NCI-H460 (cell line): ENCODE data around the gene VWCE. TPM values are rescaled to one million over a fixed set of nuclear protein-coding genes. Genes with fewer than 3 reads are reported as not detected.

Source experiments
- DNase-seq: peaks from one replicate; pipeline ENCODE4 v3.0.0-alpha.2; 2016; ENCODE audit warnings: low read depth; ENCODE audit errors: extremely low read depth
- polyA plus RNA-seq: library from polyadenylated mRNA; depleted of rRNA; stranded (reverse); fragments of >200 nt; gene quantifications from 2 replicates; pipeline ENCODE4 v1.2.3, GENCODE V29; 2014; cell fraction: nucleus; rRNA removed
- total RNA-seq: library from RNA; depleted of rRNA; stranded (reverse); fragments of >200 nt; shearing (Covaris generic); gene quantifications from 2 replicates; pipeline ENCODE4 v1.2.3, GENCODE V29; 2014; rRNA removed

The VWCE gene, protein sequence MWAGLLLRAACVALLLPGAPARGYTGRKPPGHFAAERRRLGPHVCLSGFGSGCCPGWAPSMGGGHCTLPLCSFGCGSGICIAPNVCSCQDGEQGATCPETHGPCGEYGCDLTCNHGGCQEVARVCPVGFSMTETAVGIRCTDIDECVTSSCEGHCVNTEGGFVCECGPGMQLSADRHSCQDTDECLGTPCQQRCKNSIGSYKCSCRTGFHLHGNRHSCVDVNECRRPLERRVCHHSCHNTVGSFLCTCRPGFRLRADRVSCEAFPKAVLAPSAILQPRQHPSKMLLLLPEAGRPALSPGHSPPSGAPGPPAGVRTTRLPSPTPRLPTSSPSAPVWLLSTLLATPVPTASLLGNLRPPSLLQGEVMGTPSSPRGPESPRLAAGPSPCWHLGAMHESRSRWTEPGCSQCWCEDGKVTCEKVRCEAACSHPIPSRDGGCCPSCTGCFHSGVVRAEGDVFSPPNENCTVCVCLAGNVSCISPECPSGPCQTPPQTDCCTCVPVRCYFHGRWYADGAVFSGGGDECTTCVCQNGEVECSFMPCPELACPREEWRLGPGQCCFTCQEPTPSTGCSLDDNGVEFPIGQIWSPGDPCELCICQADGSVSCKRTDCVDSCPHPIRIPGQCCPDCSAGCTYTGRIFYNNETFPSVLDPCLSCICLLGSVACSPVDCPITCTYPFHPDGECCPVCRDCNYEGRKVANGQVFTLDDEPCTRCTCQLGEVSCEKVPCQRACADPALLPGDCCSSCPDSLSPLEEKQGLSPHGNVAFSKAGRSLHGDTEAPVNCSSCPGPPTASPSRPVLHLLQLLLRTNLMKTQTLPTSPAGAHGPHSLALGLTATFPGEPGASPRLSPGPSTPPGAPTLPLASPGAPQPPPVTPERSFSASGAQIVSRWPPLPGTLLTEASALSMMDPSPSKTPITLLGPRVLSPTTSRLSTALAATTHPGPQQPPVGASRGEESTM
- total RNA-seq = 0.30 and 0.46 TPM in 2 replicates
- 1.5 and 5.3 TPM in 2 replicates for polyA plus RNA-seq

DNA sequence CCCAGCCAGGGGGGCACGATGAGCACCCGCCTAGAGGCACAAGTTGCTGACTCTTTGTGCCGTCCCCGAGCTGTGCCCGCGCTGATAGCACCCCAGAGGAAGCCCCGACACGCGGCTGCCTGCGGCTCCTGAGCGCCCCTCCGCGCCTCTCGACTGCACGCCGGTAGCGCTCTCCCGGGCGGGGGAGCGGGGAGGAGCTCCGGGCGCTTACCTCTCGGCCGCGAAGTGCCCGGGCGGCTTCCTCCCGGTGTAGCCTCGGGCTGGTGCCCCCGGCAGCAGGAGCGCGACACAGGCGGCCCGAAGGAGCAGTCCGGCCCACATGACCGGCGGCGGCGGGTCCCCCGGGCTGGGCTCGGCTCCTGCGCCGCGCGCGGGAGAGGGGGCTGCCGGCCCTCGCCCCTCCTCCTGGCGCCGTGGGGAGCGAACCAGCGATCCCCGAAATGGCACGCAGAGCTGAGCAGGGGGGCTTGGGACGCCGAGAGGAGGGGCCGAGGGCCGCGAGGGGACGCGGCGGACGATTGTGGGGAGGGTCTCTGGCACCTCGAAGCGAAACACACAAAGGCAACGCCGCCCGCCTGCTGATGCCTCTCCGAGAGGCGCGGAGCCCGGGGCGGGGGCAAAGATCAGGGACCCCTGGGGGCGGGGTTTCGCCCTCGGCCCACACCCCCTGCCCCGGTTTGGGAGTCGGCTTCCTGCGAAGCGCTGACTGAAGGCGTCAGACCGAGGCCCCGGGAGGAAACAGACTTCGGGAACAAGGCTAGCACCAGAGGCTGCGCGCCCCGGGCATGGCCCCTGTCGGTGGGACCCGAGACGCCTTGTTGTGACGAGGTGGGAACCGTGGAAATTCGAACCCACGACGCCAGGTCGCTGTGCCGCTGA is at the start of gene VWCE:
Gene VWCE (minus strand): TSS at position 600 of the 879 bp plus-strand sequence. CDS start 279 bp downstream, at position 321.
- peak; percentile 43 for DNase-seq

DNA sequence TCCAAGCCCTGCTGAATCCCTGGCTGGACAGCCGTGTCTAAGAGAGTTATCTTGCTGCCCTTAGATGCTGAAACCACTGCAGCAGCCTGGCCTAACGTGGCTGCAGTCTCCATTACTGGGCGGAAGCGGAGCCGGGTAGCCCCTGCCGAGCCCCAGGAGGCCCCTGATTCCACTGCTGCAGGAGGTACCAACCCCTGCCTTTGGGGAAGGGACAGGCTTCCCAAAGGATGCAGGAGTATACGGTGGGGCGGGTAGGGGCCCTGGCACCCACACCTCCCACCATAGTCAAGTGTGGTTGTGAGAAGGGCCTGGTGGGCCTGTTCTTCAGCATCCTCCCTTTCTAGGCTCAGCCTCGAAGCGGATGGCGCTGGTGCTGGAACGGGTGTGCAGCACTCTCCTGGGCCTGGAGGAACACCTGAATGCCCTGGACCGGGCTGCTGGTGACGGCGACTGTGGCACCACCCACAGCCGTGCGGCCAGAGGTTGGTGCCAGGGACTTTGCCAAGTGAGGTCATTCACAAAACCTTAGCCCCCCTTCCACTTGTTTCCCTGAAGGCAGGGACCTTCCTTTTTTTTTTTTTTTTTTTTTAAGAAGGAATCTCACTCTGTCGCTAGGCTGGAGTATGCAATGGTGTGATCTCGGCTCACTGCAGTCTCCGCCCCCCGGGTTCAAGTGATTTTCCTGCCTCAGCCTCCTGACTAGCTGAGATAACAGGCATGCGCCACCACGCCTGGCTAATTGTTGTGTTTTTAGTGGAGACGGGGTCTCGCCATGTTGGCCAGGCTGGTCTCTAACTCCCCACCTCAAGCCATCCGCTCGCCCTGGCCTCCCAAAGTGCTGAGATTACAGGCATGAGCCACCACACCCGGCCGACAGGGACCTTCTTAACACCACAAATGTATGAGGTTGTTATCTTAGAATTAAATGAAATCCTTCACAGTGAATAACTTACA is 49.0 kb upstream of the VWCE start:
- DNase-seq = no peak

DNA sequence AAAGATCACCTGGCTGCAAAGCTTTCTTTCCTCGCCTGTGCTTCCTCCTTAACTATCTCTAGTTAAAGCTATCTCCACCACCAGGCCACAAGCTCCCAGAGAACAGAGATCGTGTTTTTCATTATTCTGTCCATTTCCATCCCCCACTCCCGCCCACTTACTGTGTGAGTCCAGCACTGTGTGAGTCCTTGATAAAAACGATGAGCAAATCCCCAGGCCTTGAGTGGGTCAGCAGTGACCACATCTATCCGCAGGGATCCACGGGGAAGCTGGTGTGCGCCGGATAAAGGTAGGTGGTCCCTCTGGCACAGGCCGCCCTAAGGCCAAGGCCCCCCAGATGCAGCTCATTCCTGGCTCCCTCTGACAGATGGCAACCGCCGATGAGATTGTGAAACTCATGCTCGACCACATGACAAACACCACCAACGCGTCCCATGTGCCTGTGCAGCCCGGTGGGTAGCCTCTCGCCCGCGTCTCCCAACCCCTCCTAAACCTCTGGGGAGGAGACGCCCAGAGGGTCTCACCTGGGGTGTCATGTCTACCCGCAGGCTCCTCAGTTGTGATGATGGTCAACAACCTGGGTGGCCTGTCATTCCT is 47.2 kb upstream of the VWCE start:
- no peak for DNase-seq

DNA sequence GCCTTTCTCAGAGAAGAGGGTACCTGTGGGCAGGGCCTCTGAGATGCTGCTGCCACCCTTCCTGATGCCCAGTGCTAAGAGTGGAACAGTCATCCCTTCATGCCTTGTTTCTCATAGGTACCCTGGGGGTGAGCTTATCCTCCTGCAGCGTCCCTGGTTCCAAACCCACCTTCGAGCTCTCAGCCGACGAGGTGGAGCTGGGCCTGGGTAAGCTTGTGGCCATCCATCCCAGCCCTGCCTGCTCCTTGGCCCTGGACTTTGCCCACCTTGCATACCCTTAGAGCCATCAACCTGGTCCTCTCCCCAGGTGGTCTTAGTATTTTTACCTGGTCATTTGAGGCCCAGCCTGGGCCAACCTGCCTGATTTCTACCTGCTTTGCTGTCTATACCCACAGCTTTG is 46.6 kb upstream of the VWCE start:
- DNase-seq = no peak

DNA sequence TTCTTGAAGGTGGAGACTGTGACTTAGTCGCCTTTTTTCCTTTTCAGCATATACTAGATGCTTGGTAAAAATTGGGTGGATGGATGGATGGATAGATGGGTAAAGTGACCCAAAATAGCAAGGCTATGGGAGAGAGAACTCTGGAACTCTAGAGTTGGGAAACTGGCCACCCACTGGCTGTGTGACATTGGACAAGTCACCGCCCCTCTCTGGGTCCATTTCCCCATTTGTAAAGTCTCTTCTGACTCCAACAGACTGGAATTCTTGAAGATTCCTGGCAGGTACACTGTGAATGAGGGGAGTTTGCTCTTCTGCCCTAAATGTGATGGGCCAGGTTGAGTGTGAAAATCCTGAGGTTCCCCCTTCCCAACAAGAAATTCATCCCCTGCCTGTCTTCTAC is 45.9 kb upstream of the VWCE start:
- no peak for DNase-seq

DNA sequence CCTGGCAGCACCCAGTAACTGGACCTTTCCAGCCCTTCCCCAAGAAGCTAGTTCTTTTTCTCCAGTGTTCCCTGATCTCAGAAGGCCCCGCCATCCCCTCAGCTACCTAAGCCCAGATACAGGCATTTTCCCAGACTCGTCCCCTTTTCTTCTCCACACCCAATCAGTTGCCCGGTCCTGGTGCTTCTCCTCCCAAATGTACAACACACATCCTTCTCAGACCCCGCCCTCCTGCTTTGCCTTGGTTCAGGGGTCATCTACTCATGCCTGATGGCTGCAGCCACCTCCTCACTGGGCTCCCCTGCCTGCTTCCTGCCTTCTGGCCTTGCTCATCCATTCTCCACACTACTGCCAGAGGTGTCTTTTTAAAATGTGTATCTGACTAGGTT is 44.4 kb upstream of the VWCE start:
- no peak for DNase-seq

DNA sequence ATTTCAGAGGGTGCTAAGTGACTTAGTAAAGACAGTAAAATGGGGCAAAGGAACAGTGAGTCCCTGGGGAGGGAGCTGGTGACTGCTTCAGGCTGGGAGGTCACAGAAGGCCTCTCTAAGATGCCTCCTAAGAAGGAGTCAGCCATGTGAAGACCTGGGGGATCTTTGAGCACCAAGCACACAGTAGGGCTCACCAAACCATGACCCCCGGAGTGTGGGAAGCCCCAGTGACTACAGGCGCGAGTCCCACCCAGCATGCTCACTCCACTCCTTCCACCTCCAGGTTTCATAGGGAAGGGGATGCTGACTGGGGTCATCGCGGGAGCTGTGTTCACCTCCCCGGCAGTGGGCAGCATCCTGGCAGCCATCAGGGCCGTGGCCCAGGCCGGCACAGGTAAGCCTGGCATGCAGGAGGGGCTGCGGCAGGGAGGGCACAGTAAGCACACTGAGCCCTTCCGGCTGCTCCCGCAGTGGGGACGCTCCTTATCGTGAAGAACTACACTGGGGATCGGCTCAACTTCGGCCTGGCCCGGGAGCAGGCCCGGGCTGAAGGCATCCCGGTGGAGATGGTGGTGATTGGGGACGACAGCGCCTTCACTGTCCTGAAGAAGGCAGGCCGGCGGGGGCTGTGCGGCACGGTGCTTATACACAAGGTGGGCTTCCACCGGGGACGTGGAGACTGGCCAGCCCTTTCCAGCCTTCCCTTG is 43.8 kb upstream of the VWCE start:
- DNase-seq = no peak

DNA sequence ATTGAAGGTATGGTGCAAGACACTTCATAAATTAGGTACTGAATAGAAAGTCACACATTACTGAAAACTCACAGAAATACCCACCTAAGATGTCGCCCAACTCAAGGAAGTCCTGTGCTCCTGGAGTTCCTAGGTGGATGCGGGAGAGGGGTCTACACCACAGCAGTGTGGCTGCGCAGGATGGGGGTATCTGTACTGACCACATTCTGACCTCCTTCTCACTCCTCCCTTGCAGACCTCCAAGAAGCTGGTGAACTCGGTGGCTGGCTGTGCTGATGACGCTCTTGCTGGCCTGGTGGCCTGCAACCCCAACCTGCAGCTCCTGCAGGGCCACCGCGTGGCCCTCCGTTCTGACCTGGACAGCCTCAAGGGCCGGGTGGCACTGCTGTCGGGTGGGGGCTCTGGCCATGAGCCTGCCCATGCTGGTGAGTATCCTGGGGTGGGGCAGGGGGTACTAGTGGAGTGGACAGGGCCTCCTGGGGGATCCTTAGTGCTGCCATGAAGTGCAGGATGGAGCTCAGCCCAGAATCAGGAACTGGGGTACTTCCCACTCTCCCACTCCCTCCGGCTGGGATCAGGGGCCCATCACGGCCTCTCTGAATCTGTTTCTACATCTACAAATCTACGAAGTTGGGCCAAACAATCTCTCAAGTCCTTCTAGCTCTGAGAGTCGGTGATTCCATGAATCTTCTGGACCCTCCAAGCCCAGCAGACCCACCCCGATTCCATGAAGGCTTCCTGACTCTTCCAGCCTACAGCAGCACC is 42.8 kb upstream of the VWCE start:
- DNase-seq = no peak

DNA sequence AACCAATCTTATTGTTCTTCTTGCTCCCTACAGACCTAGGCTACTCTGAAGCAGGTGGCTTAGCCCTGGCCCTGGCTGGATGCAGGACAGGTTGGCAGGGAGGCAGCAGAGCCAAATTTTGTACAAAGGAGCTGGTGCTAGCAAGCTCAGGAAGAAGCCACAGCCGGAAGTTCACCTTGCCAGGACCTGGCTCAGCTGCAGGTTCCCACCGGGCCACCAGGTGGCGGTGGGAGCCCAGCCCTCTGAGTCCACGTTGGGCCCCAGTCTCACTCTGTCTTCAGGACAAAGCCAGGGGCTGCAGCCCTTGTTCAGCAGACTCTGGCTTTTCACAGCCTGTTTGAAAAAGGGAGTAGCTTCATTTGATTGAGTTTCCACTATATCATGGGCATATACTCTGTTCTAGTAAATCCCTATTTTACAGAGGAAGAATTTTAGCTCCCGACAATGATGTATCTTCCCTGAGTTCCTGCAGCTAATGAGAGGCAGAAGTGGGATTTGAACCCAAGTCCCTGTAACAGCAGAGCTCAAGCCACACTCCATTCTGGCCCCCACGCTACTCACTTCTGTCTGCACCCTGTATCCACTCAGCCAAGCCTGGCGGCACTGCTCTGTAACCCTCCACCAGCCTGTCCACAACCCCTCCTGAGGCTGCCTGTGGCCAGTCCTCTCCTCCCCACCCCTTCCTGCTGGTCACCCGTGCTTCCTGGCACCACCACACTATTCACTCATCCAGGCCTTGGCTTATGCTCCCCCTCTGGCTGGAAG is 41.2 kb upstream of the VWCE start:
- peak; percentile 56 for DNase-seq

DNA sequence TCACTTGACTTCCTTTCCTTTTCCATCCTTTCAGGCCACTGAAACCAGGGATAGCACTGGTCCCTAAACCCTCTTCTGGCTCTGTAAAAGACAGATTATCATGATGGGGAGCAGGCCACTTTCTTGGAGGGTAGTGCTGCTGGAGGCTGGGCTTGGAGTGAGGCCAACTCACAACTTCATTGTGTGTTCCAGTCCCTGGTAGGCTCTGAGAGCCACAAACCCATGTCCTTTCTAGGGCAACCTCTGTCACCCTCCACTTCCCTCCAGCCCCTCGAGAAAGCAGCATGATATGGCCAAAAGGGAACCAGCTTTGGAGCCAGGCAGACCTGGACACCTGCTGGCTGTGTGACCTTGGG is 40.2 kb upstream of the VWCE start:
- no peak for DNase-seq

DNA sequence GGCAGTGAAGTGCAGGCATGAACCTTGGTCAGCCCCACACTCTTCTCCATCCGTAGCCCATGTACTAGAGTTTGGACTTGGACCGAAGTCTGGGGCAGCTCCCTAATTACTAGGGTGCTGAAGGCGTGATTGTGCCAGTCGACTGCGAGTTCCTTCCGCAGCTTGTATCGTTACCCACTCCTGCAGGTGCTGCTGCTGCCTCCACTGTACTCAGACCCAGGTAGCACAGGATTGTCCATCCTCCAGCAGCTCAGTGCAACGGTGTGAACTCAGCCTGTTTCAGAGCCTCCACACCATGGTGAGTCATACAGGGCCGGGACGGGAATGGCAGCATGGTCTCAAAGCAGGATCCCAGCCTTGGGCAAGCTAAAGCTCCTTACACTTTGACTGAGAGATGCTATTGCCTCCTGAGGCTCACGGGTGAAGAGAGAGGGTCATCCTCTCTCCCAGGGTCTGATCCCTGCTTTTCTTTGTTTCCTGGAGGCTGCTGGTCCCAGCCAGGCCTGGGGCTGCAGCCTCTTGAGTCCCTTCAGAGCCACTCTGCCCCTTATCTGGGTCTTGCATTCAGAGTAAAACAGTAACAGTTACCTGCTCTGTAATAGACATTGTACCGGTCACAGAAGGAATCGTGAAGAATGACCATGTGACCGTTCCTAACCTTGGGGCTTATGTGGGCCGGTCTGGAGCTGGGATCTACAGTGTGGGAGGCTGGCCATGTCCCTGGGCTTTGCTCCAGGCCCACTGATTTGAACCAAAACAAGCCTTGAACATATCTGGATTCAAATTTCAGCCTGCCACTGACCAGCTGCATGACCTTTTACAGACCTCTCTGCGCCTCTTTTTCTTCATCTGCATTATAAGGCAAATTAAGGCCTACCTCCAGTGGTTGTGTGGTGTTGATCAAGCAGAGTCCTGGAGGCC is 39.6 kb upstream of the VWCE start:
- no peak for DNase-seq

DNA sequence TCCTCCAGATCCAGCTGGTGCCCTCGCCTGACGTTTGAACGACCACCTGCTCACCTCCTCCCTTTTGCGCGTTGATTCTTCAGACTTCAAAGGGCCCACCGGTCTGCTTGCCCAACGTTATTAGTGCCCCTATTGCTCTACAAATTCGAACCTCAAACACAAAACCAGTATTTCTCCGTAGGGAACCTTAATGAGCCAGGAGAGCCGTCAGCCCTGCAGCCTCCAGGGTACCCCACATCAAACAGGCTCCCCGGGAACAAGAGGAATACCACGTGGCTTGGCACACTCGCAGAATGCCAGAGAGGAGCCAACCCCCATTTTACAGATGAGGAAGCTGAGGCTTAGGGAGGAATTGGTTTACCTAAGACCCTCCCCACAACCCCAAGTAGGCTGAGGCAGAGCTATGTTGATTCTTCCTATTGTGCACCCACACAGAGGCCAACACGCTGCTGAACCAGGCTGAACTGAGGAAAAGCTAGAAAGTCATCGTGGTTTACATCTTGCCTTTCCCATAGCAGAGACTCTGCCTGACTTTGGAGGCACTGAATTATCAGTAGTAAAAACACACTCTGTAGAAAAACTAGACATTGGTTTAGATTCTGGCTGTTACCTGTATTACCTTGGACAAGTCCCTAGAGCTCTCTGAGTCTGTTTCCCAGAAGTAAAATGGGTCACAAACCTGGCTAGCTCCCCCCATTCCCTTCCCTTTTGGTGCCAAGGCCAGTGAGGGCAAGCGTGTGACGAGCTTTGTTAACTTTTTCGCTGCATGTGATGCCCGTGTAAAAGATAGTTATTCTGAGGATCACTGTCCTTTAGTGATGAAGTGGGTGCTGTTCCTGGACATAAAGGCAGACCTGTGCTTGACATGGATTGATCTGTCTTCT is 38.7 kb upstream of the VWCE start:
- no peak for DNase-seq

DNA sequence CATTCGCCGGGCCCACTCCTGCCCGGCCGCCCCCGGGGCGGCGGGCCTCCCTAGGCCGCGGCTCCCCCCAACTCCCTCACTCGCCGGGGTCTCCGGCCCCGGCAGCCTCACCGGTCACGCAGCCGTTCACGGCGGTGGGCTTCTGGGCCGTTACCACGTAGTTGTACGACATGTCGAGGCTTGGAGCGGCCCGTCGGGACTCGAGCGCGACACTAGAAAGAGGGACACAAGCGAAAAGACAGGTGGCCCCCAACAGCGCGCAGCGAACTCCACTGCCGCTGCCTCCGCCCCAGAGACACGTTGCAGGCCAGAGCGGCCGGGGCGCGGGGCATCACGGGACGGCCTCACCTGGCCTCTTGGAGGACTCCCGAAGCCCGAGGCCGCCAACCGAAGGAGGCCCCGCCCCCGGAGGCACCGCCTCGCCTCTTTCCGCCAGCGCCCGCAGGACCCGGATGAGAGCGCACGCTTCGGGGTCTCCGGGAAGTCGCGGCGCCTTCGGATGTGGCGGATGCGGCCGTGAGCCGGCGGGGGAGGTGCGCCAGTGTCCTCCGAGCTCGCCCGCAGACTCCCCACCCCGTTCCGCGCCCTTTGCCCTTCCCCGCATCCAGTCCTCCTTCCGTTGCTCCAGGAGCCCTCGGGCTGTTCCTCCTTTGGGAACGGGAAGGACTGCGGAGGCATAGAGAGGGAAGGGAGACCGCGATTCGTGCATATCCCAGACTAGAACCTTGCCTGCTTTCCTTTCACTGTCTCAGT is 37.9 kb upstream of the VWCE start, which contains the start of the genes DDB1 and TKFC:
Gene DDB1 (minus strand): TSS at position 309 of the 753 bp plus-strand sequence. CDS start 137 bp downstream, at position 172.
Gene TKFC (plus strand): TSS at position 432 of the 753 bp plus-strand sequence. CDS start 1,501 bp downstream, outside the sequence.
- DNase-seq = peak; percentile 84

DNA sequence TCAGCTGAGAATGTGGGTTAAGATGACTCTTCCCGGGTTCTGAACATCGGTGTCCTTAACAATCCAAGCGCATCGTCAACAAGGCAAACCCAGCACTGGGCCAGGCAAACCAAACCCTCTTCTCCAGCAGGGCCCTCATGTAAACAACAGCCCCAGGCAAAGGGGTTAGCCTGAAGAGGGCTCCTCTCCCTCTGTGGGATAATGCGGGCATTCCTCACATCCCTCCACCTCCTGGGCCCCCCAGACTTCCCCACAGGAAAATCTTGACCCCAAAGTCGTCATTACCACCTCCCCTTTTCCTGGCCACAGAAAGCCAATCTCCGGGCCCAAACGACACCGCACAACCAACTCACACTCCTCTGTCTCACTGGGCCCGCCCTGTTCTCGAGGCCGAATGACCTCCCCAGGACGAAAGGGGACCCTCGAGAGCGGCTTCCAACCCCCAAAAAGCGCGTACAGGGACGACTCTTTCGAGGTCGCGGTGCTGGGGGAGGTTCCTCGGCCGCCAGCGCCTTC is 37.2 kb upstream of the VWCE start:
- DNase-seq = no peak
